B cell (primary cell): ENCODE results near the gene SLIT3.

Experiments
- EZH2 ChIP-seq: IDR thresholded peaks from 2 replicates; pipeline ENCODE4 v1.6.1; 2012; ENCODE audit warnings: borderline replicate concordance, low read depth, mild to moderate bottlenecking, moderate library complexity, low read length; ENCODE audit not compliant: insufficient read depth, poor library complexity, severe bottlenecking
- TF ChIP-seq, protein P1 (sequence below): fragments of 200-600 bp; IDR thresholded peaks from one replicate; pipeline ENCODE4 v1.8.0; 2022; ENCODE audit warnings: antibody characterized with exemption, mild to moderate bottlenecking

DNA sequence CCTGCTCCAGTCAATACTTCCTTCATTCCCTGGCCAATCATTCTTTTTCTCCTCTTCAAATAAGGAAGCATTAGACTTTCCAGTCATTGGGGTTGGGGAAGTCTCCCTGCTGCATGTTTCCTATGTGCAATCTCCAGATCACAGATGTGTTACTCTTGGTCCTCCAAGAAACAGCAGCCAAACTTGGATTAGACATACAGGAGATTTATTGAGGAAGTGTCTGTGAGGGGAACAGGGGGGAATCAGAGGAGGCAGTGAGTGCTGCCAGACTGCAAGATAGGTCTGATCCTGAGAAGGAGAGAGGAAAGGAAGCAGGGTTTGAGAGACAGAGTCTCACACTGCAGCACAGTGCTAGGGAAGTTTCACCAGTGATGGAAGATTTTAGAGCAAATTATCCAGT lies 40.6 kb upstream of the SLIT3 start:
- TF ChIP-seq, protein P1, sequence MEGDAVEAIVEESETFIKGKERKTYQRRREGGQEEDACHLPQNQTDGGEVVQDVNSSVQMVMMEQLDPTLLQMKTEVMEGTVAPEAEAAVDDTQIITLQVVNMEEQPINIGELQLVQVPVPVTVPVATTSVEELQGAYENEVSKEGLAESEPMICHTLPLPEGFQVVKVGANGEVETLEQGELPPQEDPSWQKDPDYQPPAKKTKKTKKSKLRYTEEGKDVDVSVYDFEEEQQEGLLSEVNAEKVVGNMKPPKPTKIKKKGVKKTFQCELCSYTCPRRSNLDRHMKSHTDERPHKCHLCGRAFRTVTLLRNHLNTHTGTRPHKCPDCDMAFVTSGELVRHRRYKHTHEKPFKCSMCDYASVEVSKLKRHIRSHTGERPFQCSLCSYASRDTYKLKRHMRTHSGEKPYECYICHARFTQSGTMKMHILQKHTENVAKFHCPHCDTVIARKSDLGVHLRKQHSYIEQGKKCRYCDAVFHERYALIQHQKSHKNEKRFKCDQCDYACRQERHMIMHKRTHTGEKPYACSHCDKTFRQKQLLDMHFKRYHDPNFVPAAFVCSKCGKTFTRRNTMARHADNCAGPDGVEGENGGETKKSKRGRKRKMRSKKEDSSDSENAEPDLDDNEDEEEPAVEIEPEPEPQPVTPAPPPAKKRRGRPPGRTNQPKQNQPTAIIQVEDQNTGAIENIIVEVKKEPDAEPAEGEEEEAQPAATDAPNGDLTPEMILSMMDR, result no peak
- no peak for TF ChIP-seq EZH2
